GM19328 (cell line): ENCODE data around the gene FGD1.

ENCODE experiments used
- ATAC-seq: cut with Tn5 transposase; IDR thresholded peaks from one replicate; pipeline ENCODE4 v1.9.1; 2021; ENCODE audit warnings: mild to moderate bottlenecking, moderate library complexity; ENCODE audit not compliant: unreplicated experiment

The FGD1 gene

GRCh38 chrX:54473993-54474859 is 21.8 kb downstream of the FGD1 start:
- ATAC-seq = no peak

GRCh38 chrX:54470054-54470760 is 25.8 kb downstream of the FGD1 start:
- no peak for ATAC-seq

- no peak for ATAC-seq
Observed at GRCh38 chrX:54452920-54453319, 43.1 kb downstream of the FGD1 start.

GRCh38 chrX:54449929-54450328 is 46.1 kb downstream of the FGD1 start:
- ATAC-seq = no peak

- no peak for ATAC-seq
Observed at GRCh38 chrX:54447461-54447860, 48.6 kb downstream of the FGD1 start.

GRCh38 chrX:54446084-54446483 is 50.0 kb downstream of the FGD1 start:
- no peak for ATAC-seq

GRCh38 chrX:54444752-54445151 is 51.3 kb downstream of the FGD1 start:
- no peak for ATAC-seq

GRCh38 chrX:54442790-54443189 is 53.2 kb downstream of the FGD1 start:
- no peak for ATAC-seq

- peak; percentile 96 for ATAC-seq
Observed at GRCh38 chrX:54439960-54440871, 55.8 kb downstream of the FGD1 start, which contains the start of gene TSR2. Gene TSR2 (plus strand): TSS chrX:54440404. CDS start chrX:54440422, 18 bp downstream.

- ATAC-seq = no peak
Observed at GRCh38 chrX:54435121-54435520, 60.9 kb downstream of the FGD1 start.

- ATAC-seq = no peak
Observed at GRCh38 chrX:54430519-54430918, 65.5 kb downstream of the FGD1 start.

- ATAC-seq = no peak
Observed at GRCh38 chrX:54427837-54428424, 68.1 kb downstream of the FGD1 start.

GRCh38 chrX:54423161-54423888 is 72.7 kb downstream of the FGD1 start:
- ATAC-seq = no peak

- ATAC-seq = no peak
Observed at GRCh38 chrX:54422168-54422567, 73.9 kb downstream of the FGD1 start.

GRCh38 chrX:54419559-54420302 is 76.3 kb downstream of the FGD1 start:
- no peak for ATAC-seq

- ATAC-seq = no peak
Observed at GRCh38 chrX:54416965-54417364, 79.1 kb downstream of the FGD1 start.

- no peak for ATAC-seq
Observed at GRCh38 chrX:54415534-54416350, 80.3 kb downstream of the FGD1 start.

GRCh38 chrX:54413753-54414152 is 82.3 kb downstream of the FGD1 start:
- no peak for ATAC-seq
